HG02798 (cell line): ENCODE data around the gene ZNG1A.
"Not testable (repeated sequence)": the region's sequence is repeated elsewhere in the genome, so short reads cannot be mapped to it uniquely, and the experiment has no call there.

Experiments
- ATAC-seq: cut with Tn5 transposase; IDR thresholded peaks from one replicate; pipeline ENCODE4 v1.9.1; 2021; ENCODE audit warnings: mild to moderate bottlenecking; ENCODE audit not compliant: unreplicated experiment, poor library complexity

The ZNG1A gene

DNA sequence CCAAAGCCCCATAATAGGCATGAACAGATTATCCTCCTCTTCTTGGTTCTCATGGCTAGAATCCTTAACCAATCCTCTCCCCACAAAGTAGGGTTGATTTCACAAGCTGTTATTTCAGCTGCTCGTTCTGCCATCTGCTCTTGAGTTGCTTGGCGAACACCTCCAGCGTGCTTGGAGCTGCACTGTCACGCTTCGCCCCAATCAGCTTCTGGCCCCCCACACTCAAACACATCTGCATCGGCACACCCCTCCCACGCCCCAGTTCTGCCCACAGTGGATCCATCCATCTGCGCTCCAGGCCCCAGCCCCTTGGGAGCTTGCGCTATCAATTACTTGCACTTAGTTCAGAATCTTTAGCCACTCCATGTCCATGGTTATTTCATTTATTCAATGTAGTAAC lies 78.4 kb downstream of the ZNG1A start:
- ATAC-seq: not testable (repeated sequence)

DNA sequence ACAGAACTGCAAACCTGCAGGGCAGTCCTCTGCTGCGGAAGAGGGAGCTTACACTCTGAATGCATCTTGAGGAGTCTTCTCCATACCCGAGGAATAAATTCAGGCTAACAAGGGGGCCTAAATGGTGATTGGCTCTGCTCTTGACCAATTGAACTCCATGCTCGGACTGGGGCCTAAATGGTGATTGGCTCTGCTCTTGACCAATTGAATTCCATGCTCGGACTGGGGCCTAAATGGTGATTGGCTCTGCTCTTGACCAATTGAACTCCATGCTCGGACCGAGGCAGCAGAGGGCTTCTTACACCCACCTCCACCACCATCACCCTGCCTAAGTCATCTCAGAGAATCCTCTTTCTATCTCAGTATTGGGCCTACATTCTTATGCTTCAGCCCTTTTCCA lies 79.0 kb downstream of the ZNG1A start:
- ATAC-seq: not testable (repeated sequence)

DNA sequence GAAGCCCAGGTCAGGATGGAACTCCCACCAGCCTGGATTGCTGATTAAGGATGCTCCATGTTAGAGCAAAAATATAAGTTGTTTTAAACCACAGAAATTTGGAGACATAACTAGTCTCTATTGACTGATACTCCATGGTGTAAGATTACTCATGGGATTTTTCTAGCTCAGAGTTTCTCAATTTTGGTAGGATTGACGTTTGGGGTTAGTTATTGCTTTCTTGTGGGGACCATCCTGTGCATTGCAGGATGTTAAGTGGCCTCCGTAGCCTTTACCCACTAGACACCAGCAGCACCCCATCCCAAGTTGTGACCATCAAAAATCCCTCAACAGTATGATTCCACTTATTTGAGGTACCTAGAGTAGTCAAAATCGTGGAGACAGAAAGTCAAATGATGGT lies 80.1 kb downstream of the ZNG1A start:
- not testable (repeated sequence) for ATAC-seq

DNA sequence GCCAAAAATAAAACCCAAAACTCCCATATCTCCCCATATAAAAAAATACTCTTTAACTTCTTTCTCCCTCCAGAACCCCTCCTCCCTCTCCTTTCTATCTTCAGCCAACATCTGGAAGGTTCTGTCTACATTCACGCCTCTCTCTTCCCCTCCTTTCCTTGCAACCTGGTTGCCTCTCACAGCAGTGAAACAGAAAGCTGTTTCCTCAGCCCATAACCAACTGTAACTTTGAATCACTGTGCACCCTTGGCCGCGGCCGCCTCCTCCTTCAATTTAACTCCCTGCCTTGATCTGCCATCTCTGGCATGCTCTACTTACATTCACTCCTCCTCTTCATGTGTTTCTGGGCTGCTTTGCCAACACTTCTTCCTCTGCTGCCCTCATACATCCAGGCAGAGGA lies 83.9 kb downstream of the ZNG1A start:
- peak; percentile 41 for ATAC-seq

DNA sequence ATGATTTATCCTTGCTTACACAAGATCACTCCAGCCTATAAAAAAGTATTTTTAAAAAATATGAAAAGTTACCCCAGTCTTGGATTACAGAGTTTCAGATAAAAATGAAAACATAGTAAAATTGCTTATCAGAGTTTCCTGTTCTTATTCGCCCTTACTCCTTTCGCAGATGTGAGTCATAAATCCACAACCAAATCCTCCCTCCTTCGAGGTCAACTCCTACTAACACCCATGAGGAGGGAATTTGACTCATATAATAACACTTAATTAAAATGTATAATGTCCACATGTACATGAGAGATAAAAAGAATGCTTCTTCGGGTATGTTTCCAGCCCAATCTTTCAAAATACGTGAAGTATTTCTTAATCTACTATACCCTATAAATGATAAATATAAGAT lies 84.5 kb downstream of the ZNG1A start:
- not testable (repeated sequence) for ATAC-seq

DNA sequence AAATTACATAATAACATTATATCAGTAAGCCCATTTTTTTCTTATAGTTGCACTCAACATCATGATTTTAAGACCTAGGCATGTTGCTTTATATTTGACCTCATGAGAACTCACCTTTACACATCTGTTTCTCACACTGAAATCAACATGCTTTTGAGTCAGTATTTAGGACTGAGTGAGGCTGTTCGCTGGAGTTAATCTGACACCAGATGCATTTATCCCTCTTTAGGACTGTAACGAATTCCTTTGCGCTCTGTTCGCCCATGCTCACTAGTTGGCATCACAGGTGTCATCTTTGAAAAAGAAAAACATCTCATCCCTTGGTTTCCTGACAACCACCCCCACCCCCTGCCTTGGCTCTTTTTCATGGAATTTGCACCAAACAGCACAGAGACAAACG lies 84.9 kb downstream of the ZNG1A start:
- ATAC-seq: not testable (repeated sequence)

DNA sequence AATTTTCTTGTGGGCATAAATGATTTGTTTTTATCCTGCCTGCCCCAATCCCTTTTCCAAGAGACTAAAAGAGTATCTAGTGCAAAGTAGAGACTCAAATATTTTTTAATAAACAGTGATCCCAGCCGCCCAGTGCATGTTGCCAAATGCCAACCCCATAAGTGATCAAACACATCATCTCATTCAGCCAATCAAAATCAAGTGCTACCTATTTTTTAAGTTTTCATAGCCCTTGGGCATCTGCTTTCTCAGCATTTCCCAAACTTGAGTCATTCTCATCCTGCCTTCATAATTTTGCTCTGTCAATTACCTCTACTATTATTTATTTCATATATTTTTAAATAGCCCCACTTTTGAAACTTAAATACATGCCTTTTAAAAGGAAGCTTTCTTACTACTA lies 88.0 kb downstream of the ZNG1A start:
- ATAC-seq: not testable (repeated sequence)

DNA sequence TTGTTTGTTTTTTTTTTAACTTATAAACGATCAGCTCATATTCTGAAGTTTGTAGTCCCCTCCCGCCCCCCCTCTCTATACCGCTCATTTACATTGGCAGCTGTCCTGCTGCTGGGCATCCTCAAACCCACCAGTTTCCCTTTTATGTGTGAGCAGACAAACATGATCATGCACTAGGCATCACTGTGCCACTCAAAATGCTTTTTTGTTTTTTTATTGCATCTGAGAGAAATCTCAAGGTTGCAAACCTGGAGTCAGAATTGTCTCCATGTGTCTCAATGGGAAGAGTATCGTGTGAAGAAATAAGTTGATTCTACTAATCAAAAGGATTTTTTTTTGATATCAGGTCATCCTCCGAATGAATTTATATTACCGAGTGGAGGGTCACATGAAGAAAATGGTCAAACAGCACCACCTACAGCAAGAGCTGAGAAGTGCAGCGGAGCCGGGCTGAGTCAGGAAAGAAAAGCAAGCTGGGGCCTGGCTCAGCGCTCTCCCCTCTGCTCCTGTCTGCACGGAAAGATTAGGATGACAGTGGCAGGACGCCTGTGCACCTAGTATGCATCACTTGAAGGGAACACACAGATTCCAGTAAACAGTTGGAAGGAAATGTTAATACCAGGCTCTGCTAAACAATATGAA lies 90.3 kb downstream of the ZNG1A start:
- peak; percentile 86 for ATAC-seq

DNA sequence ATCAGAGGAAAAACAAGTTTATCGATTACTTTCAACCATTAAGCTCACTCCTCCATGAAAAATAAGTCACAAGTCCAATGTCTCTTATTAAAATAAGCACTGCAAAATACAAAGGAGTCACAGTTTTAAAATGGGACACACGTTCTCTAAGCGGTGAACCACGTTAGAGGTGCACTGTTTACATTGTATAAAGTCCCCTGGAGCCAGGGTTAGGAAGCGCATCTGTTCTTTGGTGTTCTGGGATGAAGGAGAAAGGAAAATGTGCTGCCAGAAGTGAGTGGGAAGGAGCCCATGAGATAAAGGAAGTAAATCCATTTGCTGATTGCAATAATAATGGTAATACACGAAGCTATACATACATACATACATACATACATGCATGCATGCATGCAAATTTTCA lies 91.0 kb downstream of the ZNG1A start:
- not testable (repeated sequence) for ATAC-seq

DNA sequence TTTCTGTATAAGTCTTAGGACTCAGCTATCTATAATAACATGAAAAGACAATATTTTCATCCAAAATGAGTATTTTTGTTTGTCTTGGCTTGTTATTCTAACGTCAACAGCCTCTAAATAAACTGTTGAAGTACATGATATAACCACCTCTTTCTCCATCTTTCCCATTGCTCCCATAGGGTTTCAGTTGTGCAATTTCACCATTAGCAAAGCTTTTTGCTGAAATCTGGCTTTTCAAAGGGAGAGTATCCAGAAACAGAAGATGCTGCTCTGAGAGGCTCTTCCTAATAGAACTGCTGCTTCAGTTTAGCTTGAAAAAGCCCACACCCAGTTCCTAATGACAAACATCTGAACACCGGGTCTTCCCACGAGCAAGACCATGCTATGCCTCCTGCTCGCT lies 91.8 kb downstream of the ZNG1A start:
- ATAC-seq: not testable (repeated sequence)

DNA sequence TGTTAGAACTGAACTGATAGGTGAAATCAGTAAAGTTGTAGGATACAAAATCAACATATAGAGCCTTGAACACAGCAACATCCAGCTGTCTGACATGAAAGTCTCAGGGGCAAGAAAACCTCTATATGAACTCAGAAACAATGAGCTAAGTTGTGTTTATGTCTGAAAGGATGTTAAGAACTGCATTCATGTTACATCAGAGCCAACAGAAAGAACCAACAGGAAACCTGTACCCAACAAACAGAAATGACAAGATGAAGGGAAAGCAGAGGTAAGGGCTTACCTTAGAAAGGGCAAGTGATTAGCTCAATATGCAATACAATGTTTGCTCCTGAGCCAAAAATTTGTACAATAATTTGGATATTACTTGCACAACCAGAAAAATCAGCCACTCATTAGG lies 92.2 kb downstream of the ZNG1A start:
- not testable (repeated sequence) for ATAC-seq

DNA sequence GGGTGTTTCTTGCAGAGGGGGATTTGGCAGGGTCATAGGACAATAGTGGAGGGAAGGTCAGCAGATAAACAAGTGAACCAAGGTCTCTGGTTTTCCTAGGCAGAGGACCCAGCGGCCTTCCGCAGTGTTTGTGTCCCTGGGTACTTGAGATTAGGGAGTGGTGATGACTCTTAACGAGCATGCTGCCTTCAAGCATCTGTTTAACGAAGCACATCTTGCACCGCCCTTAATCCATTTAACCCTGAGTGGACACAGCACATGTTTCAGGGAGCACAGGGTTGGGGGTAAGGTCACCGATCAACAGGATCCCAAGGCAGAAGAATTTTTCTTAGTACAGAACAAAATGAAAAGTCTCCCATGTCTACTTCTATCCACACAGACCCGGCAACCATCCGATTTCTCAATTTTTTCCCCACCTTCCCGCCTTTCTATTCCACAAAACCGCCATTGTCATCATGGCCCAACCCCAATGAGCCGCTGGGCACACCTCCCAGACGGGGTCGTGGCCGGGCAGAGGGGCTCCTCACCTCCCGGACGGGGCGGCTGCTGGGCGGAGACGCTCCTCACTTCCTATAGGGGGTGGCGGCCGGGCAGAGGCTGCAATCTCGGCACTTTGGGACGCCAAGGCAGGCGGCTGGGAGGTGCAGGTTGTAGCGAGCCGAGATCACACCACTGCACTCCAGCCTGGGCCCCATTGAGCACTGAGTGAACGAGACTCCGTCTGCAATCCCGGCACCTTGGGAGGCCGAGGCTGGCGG lies 95.7 kb downstream of the ZNG1A start:
- not testable (repeated sequence) for ATAC-seq

DNA sequence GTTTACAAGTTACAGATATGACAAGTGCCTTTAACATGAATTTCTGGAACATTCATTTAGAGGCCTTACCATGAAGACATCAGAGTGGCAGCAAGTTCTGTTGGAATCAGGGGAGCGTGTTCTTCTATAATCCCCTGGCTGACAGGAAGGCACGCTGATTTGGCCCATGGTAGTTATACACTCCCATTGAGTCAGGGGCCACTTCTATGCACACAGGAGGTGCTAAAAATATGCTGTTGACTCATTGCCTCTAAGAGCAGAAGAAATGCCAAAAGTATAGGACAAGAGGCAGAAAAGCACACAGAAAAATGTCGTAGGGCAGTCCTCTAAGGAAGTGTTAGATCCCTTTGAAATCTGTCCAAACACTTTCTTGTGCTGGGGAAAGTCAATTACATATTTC lies 100.5 kb downstream of the ZNG1A start:
- ATAC-seq: not testable (repeated sequence)

DNA sequence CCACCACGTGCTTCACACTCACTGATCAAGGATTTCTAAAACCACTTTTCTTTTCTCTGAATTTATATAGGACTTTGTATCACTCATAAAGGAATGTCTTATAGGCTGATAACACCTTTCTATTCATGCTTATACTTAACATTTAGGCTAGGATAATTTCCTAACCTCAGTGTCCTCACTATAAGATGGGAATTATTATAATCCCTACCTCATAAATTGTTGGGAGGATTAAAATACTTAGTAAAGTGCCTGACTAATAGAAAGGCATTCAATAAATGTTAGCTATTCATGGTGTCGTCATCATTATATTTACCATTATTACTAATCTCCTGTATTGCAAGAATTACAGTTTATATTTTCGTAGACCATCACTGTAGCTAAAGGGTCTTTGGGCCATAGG lies 102.5 kb downstream of the ZNG1A start:
- ATAC-seq: not testable (repeated sequence)

DNA sequence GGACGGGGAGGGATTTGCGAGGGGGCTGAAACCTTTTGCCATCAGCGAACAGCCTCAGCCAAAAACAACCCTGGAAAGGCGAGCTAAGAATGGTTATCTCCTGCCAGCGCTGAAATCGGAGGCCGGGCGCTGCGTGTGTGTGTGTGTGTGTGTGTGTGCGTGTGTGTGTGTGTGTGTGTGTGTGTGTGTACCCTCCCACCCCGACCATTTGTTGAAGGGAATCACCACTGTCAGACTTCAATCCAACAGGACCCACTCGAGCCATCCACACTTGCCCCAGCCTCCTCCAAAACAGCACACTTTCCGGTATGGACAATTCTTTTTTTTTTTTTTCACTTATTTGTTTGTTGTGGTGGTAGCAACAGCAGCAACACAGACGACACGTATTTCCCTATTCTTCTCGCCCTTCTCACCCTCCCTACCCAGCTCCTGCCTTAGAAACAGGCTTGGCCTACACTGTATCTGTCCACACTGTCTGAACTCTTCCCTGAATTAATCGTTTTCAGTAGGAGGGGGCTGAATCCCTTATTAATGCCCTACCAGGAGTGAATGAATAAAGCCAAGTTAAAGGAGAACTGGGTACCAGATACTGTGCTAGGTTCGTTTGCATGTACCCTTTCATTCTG lies 104.8 kb downstream of the ZNG1A start:
- ATAC-seq: not testable (repeated sequence)

DNA sequence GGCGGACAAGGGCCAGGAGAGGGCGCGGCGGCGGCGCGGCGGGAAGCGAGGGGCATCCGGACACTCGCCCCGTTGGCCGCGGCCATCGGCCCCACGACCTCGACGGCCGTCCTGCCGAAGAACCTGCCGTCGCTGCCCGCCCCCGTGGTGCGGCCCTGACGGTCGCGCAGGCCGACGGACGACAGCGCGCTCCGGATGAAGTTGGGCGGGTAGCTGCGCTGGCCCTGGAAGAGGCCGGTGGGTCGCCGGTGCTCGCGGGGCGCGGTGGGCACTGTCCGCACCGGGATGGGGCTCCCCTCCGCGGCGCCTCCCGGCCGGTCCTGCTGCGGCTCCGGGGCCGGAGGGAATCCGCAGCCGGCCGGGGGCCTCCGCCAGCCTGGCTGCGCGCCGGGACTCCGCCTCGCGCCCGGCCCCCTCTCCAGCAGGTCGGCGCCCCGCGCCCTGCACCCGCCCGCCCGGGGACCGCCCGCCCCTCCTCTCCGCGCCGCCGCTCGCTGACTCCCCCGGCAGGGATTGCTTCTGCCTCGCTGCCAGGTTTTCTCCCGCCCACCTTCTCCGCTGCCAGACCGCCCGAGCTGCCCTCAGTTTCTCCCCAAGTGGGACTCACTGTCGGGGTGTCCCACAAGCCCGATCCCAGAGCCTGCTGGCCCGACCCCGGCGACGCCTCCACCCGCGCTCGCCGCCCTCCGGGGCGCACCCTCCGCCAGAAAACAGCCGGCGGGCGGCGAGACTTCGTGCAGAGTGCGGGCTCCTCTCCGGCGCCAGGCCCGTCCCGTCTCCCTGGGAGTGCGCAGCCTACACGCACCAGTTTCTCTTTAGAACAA lies 105.6 kb downstream of the ZNG1A start:
- ATAC-seq: not testable (repeated sequence)
